ENCODE data around the gene RSPO4.
"Not testable (repeated sequence)": the region's sequence is repeated elsewhere in the genome, so short reads cannot be mapped to it uniquely, and the experiment has no call there.

RSPO4 gene

GRCh38 chr20:1003920-1004697, 2.0 kb upstream of the RSPO4 start:
- DNase-seq, result no peak

GRCh38 chr20:1002682-1003561, 811 bp upstream of the RSPO4 start:
- DNase-seq, result no peak

DNA sequence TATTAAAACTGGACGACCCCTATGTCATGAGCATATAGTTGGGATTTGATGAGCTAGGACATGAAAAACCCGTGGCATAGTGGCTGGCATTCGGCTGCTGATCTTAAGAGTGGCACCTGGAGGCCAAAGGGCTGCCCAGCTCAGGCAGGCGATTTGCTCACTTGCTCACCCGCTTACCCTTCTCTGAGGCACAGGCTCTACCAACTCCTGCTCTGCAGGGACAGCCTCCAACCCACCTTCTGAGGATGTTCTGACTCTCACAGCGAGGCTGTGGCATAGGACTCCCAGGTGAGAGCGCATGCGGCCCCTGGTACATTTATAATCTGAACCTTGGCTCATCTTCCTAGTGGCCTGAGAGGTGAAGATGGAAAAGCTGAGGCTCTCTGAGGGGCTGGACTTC, 995 bp downstream of the RSPO4 start:
- no peak for DNase-seq

DNA sequence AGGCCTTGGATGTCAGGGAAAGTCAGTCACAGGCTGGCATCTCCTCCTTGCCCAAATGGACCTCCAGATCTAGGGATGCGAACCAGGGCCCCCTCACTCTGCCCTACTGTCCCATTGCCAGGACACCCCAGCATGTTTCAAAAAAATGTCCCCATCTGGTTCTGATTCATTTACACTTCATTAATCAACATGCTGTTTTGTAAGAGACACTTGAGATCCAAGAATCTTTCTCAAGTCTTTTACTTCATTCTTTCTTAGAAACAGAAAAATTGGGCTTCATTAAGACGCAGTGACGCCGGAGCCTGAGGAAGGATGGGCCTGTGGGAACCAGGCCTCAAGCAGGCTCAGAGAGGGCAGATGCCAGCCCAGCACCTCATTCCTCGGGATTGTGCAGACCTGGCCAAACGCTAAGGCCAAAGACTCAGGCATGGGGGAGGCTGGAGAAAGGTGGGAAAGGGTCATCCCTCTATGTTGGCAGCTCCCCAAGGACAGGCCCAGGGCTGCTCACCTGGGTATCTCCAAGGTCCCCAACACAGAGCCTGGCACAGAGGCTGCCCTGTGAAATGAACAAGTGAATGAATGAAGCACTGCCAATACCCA, 3.8 kb downstream of the RSPO4 start:
- DNase-seq, result no peak

GRCh38 chr20:997486-997885, 4.6 kb downstream of the RSPO4 start:
- DNase-seq, result no peak

- no peak for DNase-seq
Measured at GRCh38 chr20:997016-997415, 5.1 kb downstream of the RSPO4 start.

DNA sequence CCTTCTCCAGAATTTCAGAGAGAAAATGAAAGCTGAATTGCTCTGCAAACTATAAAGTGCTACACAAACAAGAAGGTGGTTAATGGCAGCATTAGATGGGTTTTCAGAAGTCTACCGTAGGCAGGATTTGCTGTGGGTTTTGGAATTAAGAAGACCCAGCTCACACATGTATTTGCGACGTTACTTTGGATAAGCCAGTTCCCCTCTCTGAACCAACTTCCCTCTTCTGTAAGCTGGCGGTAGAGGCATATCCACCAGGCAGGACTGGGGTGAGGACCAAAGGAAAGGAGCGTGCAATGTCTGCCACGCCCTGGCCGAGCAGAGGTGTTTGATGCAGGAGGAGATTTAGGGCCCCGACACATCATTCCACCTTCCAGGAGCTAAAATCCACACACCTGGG, 6.9 kb downstream of the RSPO4 start:
- no peak for DNase-seq

DNA sequence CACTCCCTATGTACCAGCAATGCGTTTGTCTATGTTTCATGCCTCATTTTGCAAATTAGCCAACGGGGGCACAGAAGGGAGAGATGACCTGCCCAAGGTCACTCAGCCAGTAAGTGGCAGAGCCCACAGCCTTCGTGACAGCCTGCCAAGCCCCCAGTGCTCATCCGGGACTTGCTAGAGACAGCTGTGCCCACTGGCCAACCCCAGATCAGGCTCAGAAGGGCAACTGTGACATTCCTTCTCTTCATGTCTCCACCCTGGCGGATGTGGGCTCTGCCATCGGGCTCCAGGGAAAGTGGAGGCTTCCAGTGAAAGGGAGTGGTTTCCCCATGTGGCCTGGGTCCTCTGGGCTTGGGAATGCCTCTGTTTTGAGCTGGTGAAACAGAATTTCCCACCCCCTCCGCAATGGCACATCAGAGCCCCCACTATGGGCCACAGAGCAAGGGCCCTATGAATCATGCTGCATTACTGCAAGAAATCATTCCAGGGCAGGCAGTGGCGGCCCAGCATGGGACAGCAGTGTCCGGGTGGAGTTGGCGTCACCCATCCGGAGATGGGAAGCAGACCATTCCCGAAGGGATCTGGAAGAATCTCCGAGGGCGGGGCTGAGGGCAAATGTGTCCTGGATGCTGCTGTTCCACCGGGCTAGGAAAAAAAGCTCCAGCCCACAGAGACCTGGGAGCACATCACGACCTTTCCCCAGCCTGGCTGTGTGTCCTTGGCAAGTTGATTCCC, 9.1 kb downstream of the RSPO4 start:
- no peak for DNase-seq

DNA sequence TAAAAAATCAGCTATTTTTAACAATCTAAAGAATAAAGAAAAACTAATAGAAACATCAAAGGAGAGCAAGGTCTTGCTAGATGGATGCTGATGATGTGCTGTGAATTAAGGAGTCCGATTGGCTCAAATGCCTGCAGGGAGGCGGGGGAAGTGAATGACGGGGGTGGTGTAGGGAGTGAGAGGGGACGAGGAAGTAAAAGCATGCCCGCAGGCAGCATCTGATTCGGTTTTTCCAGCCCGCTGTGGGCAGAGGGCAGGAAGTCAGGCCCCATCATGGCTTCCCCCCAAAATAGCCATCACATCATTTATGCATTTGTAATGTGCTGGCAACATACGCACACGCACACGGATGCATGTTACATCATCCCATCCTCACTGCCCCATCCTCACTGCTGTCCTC, 10.3 kb downstream of the RSPO4 start:
- no peak for DNase-seq

DNA sequence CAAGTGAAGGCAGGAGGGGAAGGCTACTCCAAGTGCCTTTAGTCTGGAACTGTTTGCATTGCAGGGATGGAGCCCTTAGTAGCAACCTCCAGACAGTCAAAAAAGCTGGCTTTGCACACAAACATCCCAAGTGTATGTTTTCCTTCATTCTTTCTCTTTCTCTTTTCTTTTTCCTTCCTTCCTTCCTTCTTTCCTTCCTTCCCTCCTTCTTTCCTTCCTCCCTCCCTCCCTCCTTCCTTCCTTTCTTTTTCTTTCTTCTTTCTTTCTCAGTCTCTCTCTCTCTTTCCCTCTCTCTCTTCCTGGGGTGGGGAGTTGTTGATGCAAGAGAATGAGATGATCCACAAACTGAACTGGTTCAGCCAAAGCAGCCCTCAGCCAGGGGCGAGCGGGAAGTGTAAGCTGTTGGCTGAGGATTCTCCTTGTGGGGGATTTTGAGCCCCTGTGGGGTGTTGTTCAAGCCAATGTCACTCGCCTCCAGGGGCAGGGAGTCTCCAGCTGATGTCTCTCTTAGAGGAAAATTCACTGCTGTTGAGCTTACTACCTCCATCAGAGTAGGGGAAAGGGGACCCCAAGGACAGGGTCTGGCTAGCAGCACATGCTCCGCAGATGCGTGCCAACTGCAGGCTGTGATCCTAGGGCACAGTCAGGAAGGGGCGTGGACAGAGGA, 11.7 kb downstream of the RSPO4 start:
- no peak for DNase-seq

- DNase-seq, result no peak
Measured at GRCh38 chr20:988272-988671, 13.8 kb downstream of the RSPO4 start.

GRCh38 chr20:987677-988076, 14.4 kb downstream of the RSPO4 start:
- DNase-seq, result no peak

DNA sequence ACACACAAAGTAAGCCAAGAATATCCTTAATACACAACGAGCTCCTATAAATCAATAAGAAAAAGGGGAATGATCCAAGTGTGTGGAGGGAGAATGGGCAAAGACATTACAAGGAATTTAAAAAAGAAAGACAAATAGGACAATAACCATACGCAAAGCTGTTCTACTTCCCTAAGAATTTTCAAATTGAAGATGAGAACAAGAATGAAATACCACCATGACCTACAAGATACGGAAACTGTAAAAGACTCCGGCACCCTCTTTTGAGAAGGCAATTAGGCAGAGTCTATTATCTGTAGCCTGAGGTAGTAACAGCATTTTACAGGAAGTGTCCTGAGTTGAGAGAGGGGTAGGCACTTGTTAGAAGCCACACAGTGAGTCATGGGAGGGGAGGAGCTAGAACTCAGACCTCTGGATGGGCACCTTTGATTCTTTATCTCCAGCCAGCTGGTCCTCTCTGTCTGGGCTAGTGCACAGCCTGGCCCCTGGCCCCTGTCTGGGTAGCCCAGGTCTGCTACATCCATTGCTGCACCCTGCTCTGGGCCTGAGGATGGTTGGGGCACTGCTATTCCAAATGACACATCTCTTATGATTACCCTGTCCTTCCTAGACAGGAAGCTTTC, 15.3 kb downstream of the RSPO4 start:
- no peak for DNase-seq

- DNase-seq, result not testable (repeated sequence)
Measured at GRCh38 chr20:984994-985393, 17.1 kb downstream of the RSPO4 start.

- no peak for DNase-seq
Measured at GRCh38 chr20:982754-983153, 19.4 kb downstream of the RSPO4 start.

DNA sequence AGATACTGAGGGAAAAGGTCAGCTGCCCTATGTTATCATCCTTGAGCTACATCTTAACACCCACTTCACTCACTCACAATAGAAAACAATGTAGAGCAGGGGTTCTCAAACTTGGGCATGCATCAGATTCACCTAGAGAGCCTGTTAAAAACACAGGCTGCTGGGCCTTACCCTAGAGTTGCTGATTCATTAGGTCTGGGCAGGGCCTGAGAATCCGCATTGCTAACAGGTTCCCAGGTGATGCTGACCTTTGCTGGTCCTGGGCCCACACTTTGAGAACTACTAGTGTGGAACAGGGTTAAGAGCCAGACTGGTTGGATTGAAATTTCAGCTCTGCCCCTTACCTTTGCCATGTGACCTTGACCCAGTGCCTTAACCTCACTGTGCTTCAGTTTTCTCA, 25.1 kb downstream of the RSPO4 start:
- no peak for DNase-seq

DNA sequence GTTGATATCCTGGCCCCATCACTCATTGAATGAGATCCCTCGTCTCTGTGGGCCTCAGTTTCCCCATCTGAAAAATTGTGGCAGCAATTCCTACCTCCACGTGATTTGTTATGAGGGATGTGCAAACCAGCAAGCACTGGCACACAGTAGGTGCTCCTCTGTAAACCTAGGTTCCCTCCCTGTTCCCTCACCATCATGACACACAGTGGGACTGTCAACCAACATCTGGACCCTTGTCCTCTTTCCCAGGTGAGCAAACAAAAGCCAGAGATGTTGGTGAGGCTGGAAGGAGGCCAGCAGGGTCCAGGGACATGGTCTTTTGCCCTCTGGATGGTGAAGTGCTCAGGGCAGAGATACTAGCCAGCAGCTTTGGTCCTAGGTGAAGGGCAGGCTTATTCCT, 26.1 kb downstream of the RSPO4 start:
- DNase-seq, result no peak

GRCh38 chr20:973785-974194, 28.3 kb downstream of the RSPO4 start:
- DNase-seq, result no peak

- no peak for DNase-seq
Measured at GRCh38 chr20:972256-972655, 29.9 kb downstream of the RSPO4 start.

DNA sequence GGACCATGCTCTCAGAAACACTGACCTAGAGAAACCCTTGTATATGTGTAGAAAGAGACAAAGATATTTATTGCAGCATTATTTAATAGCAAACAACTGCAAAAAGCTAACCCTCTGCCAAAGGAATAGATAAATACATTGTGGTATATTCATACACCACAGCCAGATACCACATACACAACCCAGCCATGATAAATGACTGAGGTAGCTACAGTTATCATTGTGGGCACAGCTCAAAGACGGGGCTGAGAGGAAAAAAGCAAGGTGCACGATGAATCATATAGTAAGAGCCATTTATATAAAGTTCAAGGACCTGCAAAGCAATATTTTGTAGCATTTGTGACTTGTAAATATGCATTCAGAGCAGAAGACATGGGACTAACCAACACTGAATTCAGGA, 30.8 kb downstream of the RSPO4 start:
- no peak for DNase-seq

GRCh38 chr20:969868-970267, 32.2 kb downstream of the RSPO4 start:
- DNase-seq, result no peak
